GM18508 (cell line): ENCODE data around the gene FBXL17.
A peak's percentile ranks its signal among the peaks of the same experiment; 100 is the strongest.
"Not testable (repeated sequence)": the region's sequence is repeated elsewhere in the genome, so short reads cannot be mapped to it uniquely, and the experiment has no call there.

Experiments
- ATAC-seq: cut with Tn5 transposase; IDR thresholded peaks from one replicate; pipeline ENCODE4 v1.9.1; 2021; ENCODE audit warnings: moderate number of reproducible peaks; ENCODE audit not compliant: insufficient read depth, unreplicated experiment

FBXL17 gene

GRCh38 chr5:108381954-108382783, at the start of gene FBXL17:
FBXL17 (minus strand) TSS chr5:108382098.
- peak; percentile 84 for ATAC-seq

GRCh38 chr5:108430931-108431608, 49.2 kb upstream of the FBXL17 start:
- ATAC-seq = no peak

GRCh38 chr5:108421713-108422112, 39.8 kb upstream of the FBXL17 start:
- no peak for ATAC-seq

- ATAC-seq = no peak
These were observed 38.9 kb upstream of the FBXL17 start for GRCh38 chr5:108420755-108421154.

- no peak for ATAC-seq
These were observed 38.3 kb upstream of the FBXL17 start for GRCh38 chr5:108420158-108420557.

- no peak for ATAC-seq
These were observed 36.3 kb upstream of the FBXL17 start for GRCh38 chr5:108418197-108418596.

GRCh38 chr5:108417166-108417670, 35.3 kb upstream of the FBXL17 start:
- no peak for ATAC-seq

GRCh38 chr5:108415726-108416125, 33.8 kb upstream of the FBXL17 start:
- no peak for ATAC-seq

- no peak for ATAC-seq
These were observed 27.9 kb upstream of the FBXL17 start for GRCh38 chr5:108409786-108410185.

- not testable (repeated sequence) for ATAC-seq
These were observed 23.3 kb upstream of the FBXL17 start for GRCh38 chr5:108405201-108405600.

- ATAC-seq = no peak
These were observed 17.1 kb upstream of the FBXL17 start for GRCh38 chr5:108398964-108399363.

GRCh38 chr5:108396837-108397236, 14.9 kb upstream of the FBXL17 start:
- ATAC-seq = not testable (repeated sequence)

- ATAC-seq = no peak
These were observed 5.9 kb upstream of the FBXL17 start for GRCh38 chr5:108387758-108388157.

GRCh38 chr5:108386345-108387061, 4.6 kb upstream of the FBXL17 start:
- no peak for ATAC-seq

- ATAC-seq = no peak
These were observed 2.8 kb upstream of the FBXL17 start for GRCh38 chr5:108384741-108385140.

- no peak for ATAC-seq
These were observed 959 bp upstream of the FBXL17 start for GRCh38 chr5:108382784-108383330.

- ATAC-seq = peak; percentile 18
These were observed 446 bp downstream of the FBXL17 start for GRCh38 chr5:108381350-108381953.

GRCh38 chr5:108380531-108381349, 1.2 kb downstream of the FBXL17 start:
- peak; percentile 15 for ATAC-seq
